ENCODE measurements around the gene SDK1. TPM values are rescaled to one million over a fixed set of nuclear protein-coding genes. Genes with fewer than 3 reads are reported as not detected.

Gene SDK1
- total RNA-seq, 1 donor from 2014 or later = 2.2 TPM

GRCh38 chr7:3434611-3435010 lies 133.6 kb downstream of the SDK1 start:
- no peak for DNase-seq
- no peak for ATAC-seq (ENCODE audit: poor library complexity)
- intact Hi-C loops (cut with DNase I) = no loop called here

- intact Hi-C loops (cut with DNase I) = no loop called here
- no peak for ATAC-seq (ENCODE audit: poor library complexity)
- no peak for DNase-seq
These were observed 135.1 kb downstream of the SDK1 start for GRCh38 chr7:3436112-3436511.

- intact Hi-C loops (cut with DNase I) = no loop called here
- no peak for DNase-seq
- no peak for ATAC-seq (ENCODE audit: poor library complexity)
These were observed 135.7 kb downstream of the SDK1 start for GRCh38 chr7:3436746-3437145.

- intact Hi-C loops (cut with DNase I) = no loop called here
- ATAC-seq (ENCODE audit: poor library complexity) (no peak), DNase-seq (no peak)
These were observed 136.4 kb downstream of the SDK1 start for GRCh38 chr7:3437467-3437866.

GRCh38 chr7:3438352-3438751 lies 137.3 kb downstream of the SDK1 start:
- DNase-seq (no peak), ATAC-seq (ENCODE audit: poor library complexity) (peak; percentile 52)
- intact Hi-C loops (cut with DNase I) = no loop called here

GRCh38 chr7:3439333-3440030 lies 138.4 kb downstream of the SDK1 start:
- peak; percentile 52 for ATAC-seq (ENCODE audit: poor library complexity)
- intact Hi-C loops (cut with DNase I) = no loop called here
- no peak for DNase-seq

GRCh38 chr7:3440509-3440908 lies 139.5 kb downstream of the SDK1 start:
- intact Hi-C loops (cut with DNase I) = no loop called here
- DNase-seq (no peak), ATAC-seq (ENCODE audit: poor library complexity) (no peak)

GRCh38 chr7:3443716-3444115 lies 142.7 kb downstream of the SDK1 start:
- ATAC-seq (ENCODE audit: poor library complexity) (no peak), DNase-seq (no peak)
- intact Hi-C loops (cut with DNase I) = no loop called here

- intact Hi-C loops (cut with DNase I) = no loop called here
These were observed 145.7 kb downstream of the SDK1 start for GRCh38 chr7:3446786-3447185.

GRCh38 chr7:3451701-3452100 lies 150.6 kb downstream of the SDK1 start:
- intact Hi-C loops (cut with DNase I) = no loop called here
- no peak for ATAC-seq (ENCODE audit: poor library complexity)
- no peak for DNase-seq

More at GRCh38 chr7:3446786-3447185, 145.7 kb downstream of the SDK1 start:
- DNase-seq (no peak), ATAC-seq (ENCODE audit: poor library complexity) (no peak)

GRCh38 chr7:3453398-3453797 lies 152.3 kb downstream of the SDK1 start:
- intact Hi-C loops (cut with DNase I) = no loop called here

GRCh38 chr7:3455806-3456595 lies 154.9 kb downstream of the SDK1 start:
- DNase-seq (no peak), ATAC-seq (ENCODE audit: poor library complexity) (no peak)
- intact Hi-C loops (cut with DNase I) = no loop called here

More at GRCh38 chr7:3453398-3453797, 152.3 kb downstream of the SDK1 start:
- no peak for ATAC-seq (ENCODE audit: poor library complexity)
- DNase-seq = no peak

GRCh38 chr7:3459111-3459510 lies 158.1 kb downstream of the SDK1 start:
- ATAC-seq (ENCODE audit: poor library complexity) = no peak
- DNase-seq = no peak
- intact Hi-C loops (cut with DNase I) = no loop called here

GRCh38 chr7:3461923-3462322 lies 160.9 kb downstream of the SDK1 start:
- ATAC-seq (ENCODE audit: poor library complexity) (no peak), DNase-seq (no peak)
- intact Hi-C loops (cut with DNase I) = no loop called here

GRCh38 chr7:3463696-3464095 lies 162.6 kb downstream of the SDK1 start:
- DNase-seq = no peak
- intact Hi-C loops (cut with DNase I) = no loop called here
- no peak for ATAC-seq (ENCODE audit: poor library complexity)

GRCh38 chr7:3464900-3465622 lies 164.0 kb downstream of the SDK1 start:
- intact Hi-C loops (cut with DNase I) = no loop called here
- DNase-seq (no peak), ATAC-seq (ENCODE audit: poor library complexity) (no peak)

- ATAC-seq (ENCODE audit: poor library complexity) (no peak), DNase-seq (no peak)
- intact Hi-C loops (cut with DNase I) = no loop called here
These were observed 165.2 kb downstream of the SDK1 start for GRCh38 chr7:3466261-3466660.

GRCh38 chr7:3469641-3470040 lies 168.6 kb downstream of the SDK1 start:
- ATAC-seq (ENCODE audit: poor library complexity) (no peak), DNase-seq (no peak)
- intact Hi-C loops (cut with DNase I) = no loop called here

GRCh38 chr7:3480197-3480596 lies 179.1 kb downstream of the SDK1 start:
- ATAC-seq (ENCODE audit: poor library complexity) (no peak), DNase-seq (no peak)
- intact Hi-C loops (cut with DNase I) = no loop called here

- ATAC-seq (ENCODE audit: poor library complexity) (no peak), DNase-seq (no peak)
- intact Hi-C loops (cut with DNase I) = no loop called here
These were observed 180.4 kb downstream of the SDK1 start for GRCh38 chr7:3481435-3481834.

Measured in Right ventricle myocardium superior (tissue), 1 donor.